Peyer's patch (tissue), 4 donors: ENCODE results near the gene C9.

ENCODE experiments used
- POLR2A ChIP-seq, 2 donors: fragments of 450-650 bp; IDR thresholded peaks; one replicate each; pipeline ENCODE4 v1.5.1; 2017; ENCODE audit warnings: antibody characterized with exemption in 2 of 2, mild to moderate bottlenecking in 2 of 2, moderate library complexity in 2 of 2
- TF ChIP-seq, protein P1 (sequence below), 6 experiments: fragments of 450-650 bp in 4 of 6; fragments of 200-600 bp in 2 of 6; sonication (generic) in 1 of 6; IDR thresholded peaks; one replicate each; pipeline ENCODE4 v1.5.1; 2017 to 2019; ENCODE audit warnings: antibody characterized with exemption in 6 of 6, mild to moderate bottlenecking in 3 of 6, moderate library complexity in 1 of 6

DNA sequence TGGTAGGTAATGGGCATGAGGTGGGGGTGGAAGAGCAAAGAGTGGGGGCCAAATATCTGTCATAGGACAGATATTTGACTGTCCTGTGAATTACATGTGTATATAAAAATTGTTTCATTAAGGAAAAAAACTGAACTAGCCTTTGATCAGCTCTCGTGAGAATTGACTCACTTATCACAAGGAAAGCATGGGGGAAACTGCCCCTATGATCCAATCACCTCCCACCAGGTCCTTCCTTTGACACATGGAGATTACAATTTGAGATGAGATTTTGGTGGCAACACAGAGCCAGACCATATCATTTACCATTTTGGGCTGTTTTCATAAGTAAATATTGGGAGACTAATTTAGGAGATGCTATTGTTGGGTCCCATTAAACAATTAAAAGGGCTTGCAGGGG, 81.7 kb downstream of the C9 start:
- TF ChIP-seq, protein P1, sequence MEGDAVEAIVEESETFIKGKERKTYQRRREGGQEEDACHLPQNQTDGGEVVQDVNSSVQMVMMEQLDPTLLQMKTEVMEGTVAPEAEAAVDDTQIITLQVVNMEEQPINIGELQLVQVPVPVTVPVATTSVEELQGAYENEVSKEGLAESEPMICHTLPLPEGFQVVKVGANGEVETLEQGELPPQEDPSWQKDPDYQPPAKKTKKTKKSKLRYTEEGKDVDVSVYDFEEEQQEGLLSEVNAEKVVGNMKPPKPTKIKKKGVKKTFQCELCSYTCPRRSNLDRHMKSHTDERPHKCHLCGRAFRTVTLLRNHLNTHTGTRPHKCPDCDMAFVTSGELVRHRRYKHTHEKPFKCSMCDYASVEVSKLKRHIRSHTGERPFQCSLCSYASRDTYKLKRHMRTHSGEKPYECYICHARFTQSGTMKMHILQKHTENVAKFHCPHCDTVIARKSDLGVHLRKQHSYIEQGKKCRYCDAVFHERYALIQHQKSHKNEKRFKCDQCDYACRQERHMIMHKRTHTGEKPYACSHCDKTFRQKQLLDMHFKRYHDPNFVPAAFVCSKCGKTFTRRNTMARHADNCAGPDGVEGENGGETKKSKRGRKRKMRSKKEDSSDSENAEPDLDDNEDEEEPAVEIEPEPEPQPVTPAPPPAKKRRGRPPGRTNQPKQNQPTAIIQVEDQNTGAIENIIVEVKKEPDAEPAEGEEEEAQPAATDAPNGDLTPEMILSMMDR (IDR thresholded peaks at IDR 0.05): no peak
- TF ChIP-seq POLR2A (IDR thresholded peaks at IDR 0.05): no peak
